ENCODE results near the gene DCPS. TPM values are rescaled to one million over a fixed set of nuclear protein-coding genes. Genes with fewer than 3 reads are reported as not detected.
A peak's percentile ranks its signal among the peaks of the same experiment; 100 is the strongest.

Gene DCPS
- total RNA-seq, 1 donor from 2014 or later = 15.5 TPM

- Histone ChIP-seq H3K4me1 (peaks cover 6% of the 10 kb centered on the region), H3K9me3 (no peaks in the 10 kb centered on the region), H3K27me3 (no peaks in the 10 kb centered on the region), H3K27ac (peak overlapping the region; percentile 38), H3K4me3 (no peak overlapping the region), H3K36me3 (peaks cover 0 to 7% of the 10 kb centered on the region in 2 donors)
- intact Hi-C loops (cut with DNase I) = loop anchor here (5.0 kb wide), 1 partner anchor 172 kb away; no protein-coding TSS in a partner anchor
- TF ChIP-seq POLR2A (IDR thresholded peaks at IDR 0.05) (no peak), CTCF (IDR thresholded peaks at IDR 0.05) (peak; percentile 81 to 90 (median 89)), POLR2AphosphoS5 (IDR thresholded peaks at IDR 0.05; ENCODE audit: insufficient read depth in 1 of 2, low read depth in 1 of 2) (peak in 1 of 2 donors; percentile 13)
- DNase-seq (ENCODE audit: extremely low spot score in 2 of 2) = no peak
Measured at GRCh38 chr11:126310200-126310991, 6.5 kb downstream of the DCPS start.

GRCh38 chr11:126310992-126311310 is 7.1 kb downstream of the DCPS start:
- peaks cover 6% of the 10 kb centered on the region for H3K4me1 ChIP-seq
- no peaks in the 10 kb centered on the region for H3K27me3 ChIP-seq
- H3K36me3 ChIP-seq = peaks cover 0 to 7% of the 10 kb centered on the region in 2 donors
- H3K9me3 ChIP-seq = no peaks in the 10 kb centered on the region
- no peak for TF ChIP-seq POLR2A (IDR thresholded peaks at IDR 0.05)
- no peak for TF ChIP-seq CTCF (IDR thresholded peaks at IDR 0.05)
- H3K4me3 ChIP-seq = no peak overlapping the region
- no peak for DNase-seq (ENCODE audit: extremely low spot score in 2 of 2)
- peak overlapping the region; percentile 38 for H3K27ac ChIP-seq
- intact Hi-C loops (cut with DNase I) = loop anchor here (5.0 kb wide), 1 partner anchor 171 kb away; no protein-coding TSS in a partner anchor

DNA sequence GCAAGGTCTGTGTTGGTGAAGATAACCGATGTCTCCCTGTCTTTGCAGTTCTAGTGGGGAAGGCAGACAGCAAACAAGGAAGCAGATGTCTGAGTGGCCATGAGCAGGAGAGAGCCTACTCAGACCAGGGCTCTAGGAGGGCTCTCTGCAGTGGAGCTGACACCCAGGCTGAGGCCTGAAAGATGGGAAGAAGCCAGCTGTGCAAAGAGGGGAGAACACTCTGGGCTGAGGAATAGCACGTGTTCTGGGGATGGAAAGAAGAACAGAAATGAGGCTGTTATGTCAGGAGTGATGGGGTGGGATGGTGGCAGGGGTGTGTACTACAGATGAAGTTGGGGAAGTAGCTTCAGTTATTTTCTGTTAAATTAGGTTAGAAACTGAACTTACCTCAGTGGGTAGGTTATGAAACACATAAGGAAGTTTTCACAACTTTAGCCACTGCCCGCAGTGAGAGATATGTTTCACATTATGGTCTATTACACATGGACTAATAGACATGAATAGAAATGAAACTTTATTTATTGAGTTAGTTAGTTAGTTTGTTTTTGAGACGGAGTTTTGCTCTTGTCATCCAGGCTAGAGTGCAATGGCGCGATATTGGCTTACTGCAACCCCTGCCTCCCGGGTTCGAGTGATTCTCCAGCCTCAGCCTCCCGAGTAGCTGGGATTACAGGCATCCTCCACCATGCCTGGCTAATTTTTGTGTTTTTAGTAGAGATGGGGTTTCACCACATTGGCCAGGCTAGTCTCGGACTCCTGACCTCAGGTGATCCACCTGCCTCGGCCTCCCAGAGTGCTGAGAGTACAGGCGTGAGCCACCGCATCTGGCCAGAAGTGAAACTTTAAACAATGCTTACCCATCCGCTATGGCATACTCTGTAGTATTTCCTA is 7.8 kb downstream of the DCPS start:
- Histone ChIP-seq H3K27me3 (no peaks in the 10 kb centered on the region), H3K4me1 (peaks cover 6% of the 10 kb centered on the region), H3K4me3 (no peak overlapping the region), H3K36me3 (peaks cover 0 to 4% of the 10 kb centered on the region in 2 donors), H3K9me3 (no peaks in the 10 kb centered on the region), H3K27ac (peak overlapping the region; percentile 38)
- TF ChIP-seq POLR2A (IDR thresholded peaks at IDR 0.05) = no peak
- TF ChIP-seq POLR2AphosphoS5 (IDR thresholded peaks at IDR 0.05; ENCODE audit: insufficient read depth in 1 of 2, low read depth in 1 of 2) = no peak
- TF ChIP-seq CTCF (IDR thresholded peaks at IDR 0.05) = no peak
- no peak for DNase-seq (ENCODE audit: extremely low spot score in 2 of 2)
- intact Hi-C loops (cut with DNase I) = loop anchor here (5.0 kb wide), 1 partner anchor 171 kb away; no protein-coding TSS in a partner anchor

- peaks cover 17% of the 10 kb centered on the region for H3K4me1 ChIP-seq
- no peak overlapping the region for H3K4me3 ChIP-seq
- TF ChIP-seq POLR2A (IDR thresholded peaks at IDR 0.05) (no peak), POLR2AphosphoS5 (IDR thresholded peaks at IDR 0.05; ENCODE audit: insufficient read depth in 1 of 2, low read depth in 1 of 2) (no peak), CTCF (IDR thresholded peaks at IDR 0.05) (no peak)
- intact Hi-C loops (cut with DNase I) = loop anchor here (5.0 kb wide), 1 partner anchor 169 kb away; no protein-coding TSS in a partner anchor
- H3K36me3 ChIP-seq = no peaks in the 10 kb centered on the region
- H3K27me3 ChIP-seq = no peaks in the 10 kb centered on the region
- no peak for DNase-seq (ENCODE audit: extremely low spot score in 2 of 2)
- H3K9me3 ChIP-seq = no peaks in the 10 kb centered on the region
- H3K27ac ChIP-seq = no peak overlapping the region
Measured at GRCh38 chr11:126312961-126313360, 9.1 kb downstream of the DCPS start.
